ENCODE data around the gene APBA1.

DNA sequence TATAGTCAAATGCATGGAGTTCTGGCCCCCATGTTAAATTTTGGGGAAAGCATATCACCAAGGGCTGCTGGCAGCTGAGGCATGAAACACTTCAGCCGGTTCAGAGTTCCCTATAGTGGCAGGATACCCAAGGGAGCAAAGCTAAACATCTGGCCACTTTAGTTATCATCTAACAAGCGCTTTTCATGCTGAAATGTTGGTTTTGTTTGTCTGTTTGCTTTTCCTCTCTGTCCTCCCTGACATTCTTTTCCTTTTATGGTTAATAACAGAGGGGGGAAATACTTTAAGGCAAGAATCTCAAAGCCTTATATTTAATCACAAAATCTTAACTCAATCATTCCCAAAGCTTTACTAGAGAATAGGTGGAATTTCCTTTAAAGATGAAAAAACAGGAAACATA, 11.9 kb downstream of the APBA1 start:
- TF ChIP-seq, protein P1, sequence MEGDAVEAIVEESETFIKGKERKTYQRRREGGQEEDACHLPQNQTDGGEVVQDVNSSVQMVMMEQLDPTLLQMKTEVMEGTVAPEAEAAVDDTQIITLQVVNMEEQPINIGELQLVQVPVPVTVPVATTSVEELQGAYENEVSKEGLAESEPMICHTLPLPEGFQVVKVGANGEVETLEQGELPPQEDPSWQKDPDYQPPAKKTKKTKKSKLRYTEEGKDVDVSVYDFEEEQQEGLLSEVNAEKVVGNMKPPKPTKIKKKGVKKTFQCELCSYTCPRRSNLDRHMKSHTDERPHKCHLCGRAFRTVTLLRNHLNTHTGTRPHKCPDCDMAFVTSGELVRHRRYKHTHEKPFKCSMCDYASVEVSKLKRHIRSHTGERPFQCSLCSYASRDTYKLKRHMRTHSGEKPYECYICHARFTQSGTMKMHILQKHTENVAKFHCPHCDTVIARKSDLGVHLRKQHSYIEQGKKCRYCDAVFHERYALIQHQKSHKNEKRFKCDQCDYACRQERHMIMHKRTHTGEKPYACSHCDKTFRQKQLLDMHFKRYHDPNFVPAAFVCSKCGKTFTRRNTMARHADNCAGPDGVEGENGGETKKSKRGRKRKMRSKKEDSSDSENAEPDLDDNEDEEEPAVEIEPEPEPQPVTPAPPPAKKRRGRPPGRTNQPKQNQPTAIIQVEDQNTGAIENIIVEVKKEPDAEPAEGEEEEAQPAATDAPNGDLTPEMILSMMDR (conservative IDR thresholded peaks at IDR 0.05) = no peak
- TF ChIP-seq ZFX (IDR thresholded peaks at IDR 0.05) = no peak

Measured in C4-2B (cell line).